ENCODE data around the gene CD300A. TPM values are rescaled to one million over a fixed set of nuclear protein-coding genes. Genes with fewer than 3 reads are reported as not detected.

Gene CD300A
- total RNA-seq, 1 experiment from 2014 or later, result 0.71 TPM

DNA sequence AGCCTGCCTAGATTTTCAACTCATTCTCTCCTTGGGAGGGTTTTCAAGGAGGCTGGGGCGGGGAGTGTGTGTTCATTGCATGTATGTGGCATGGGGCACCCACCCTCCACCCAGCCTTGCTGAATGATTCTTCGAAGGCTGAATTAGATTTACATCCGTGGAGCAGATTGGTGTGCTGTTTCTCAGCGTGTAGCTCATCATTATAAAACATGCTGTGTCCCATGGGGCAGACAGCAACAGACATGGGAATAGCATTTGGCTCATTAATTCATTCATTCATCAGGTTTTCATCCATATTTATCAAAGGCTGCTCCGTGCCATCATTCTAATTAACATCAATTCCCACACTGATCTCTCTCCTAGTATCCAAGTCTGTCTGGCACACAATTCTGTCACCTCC, 10.6 kb upstream of the CD300A start:
- no peaks in the 10 kb centered on the region for H3K27me3 ChIP-seq (ENCODE audit: insufficient read depth, low read length)
- H3K36me3 ChIP-seq (ENCODE audit: control insufficient read depth in 1 of 2, insufficient read depth in 2 of 2, low read length in 2 of 2), result no peaks in the 10 kb centered on the region
- peaks cover 22 to 29% of the 10 kb centered on the region in 2 experiments for H3K4me1 ChIP-seq (ENCODE audit: control insufficient read depth in 1 of 2, insufficient read depth in 2 of 2, low read length in 2 of 2)
- no peak overlapping the region for H3K4me2 ChIP-seq (ENCODE audit: low read length)
- no peak overlapping the region for H3K9ac ChIP-seq (ENCODE audit: low read length)
- H3K79me2 ChIP-seq (ENCODE audit: insufficient read depth, low read length), result no peaks in the 10 kb centered on the region
- no peak for TF ChIP-seq CEBPB (IDR thresholded peaks at IDR 0.05; ENCODE audit: low read depth)
- TF ChIP-seq JUND (IDR thresholded peaks at IDR 0.05), result no peak
- TF ChIP-seq EZH2 (IDR thresholded peaks at IDR 0.05), result no peak
- no peak for TF ChIP-seq ZNF274 (IDR thresholded peaks at IDR 0.05; ENCODE audit: low read depth, low read length)
- TF ChIP-seq FOSL1 (IDR thresholded peaks at IDR 0.05; ENCODE audit: low read depth), result no peak
- no peak for TF ChIP-seq MAX (IDR thresholded peaks at IDR 0.05)
- TF ChIP-seq RAD21 (IDR thresholded peaks at IDR 0.05; ENCODE audit: low read depth), result no peak
- TF ChIP-seq, protein P1, sequence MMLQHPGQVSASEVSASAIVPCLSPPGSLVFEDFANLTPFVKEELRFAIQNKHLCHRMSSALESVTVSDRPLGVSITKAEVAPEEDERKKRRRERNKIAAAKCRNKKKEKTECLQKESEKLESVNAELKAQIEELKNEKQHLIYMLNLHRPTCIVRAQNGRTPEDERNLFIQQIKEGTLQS (IDR thresholded peaks at IDR 0.05), result no peak
- no peak for TF ChIP-seq YY1 (IDR thresholded peaks at IDR 0.05; ENCODE audit: extremely low read depth, insufficient replicate concordance, low read depth, low read length)
- no peak for TF ChIP-seq ZBTB33 (IDR thresholded peaks at IDR 0.05; ENCODE audit: extremely low read depth, insufficient replicate concordance, low read length)
- no peak for TF ChIP-seq SIN3A (IDR thresholded peaks at IDR 0.05; ENCODE audit: low read depth)
- TF ChIP-seq REST (IDR thresholded peaks at IDR 0.05; ENCODE audit: low read depth), result no peak
- no peaks in the 10 kb centered on the region for H4K20me1 ChIP-seq (ENCODE audit: insufficient read depth)
- BruUV-seq (replicated peaks), result no TSS peak
- H3K27ac ChIP-seq (ENCODE audit: low read depth, low read length), result no peak overlapping the region
- DNase-seq (ENCODE audit: low read depth, low spot score), result no peak
- H3K9me3 ChIP-seq (ENCODE audit: control insufficient read depth in 1 of 2, insufficient read depth in 1 of 2, low read depth in 1 of 2, low read length in 2 of 2), result no peaks in the 10 kb centered on the region
- H3K4me3 ChIP-seq (replicated peaks in 1 of 2; ENCODE audit: low read depth in 1 of 2, low read length in 2 of 2), result no peak overlapping the region
- intact Hi-C loops (cut with micrococcal nuclease), result no loop called here
- no peak for ATAC-seq
- POLR2A ChIA-PET, result interaction anchor here (2.2 to 4.5 kb wide), 2 partner anchors 11 to 76 kb away, joined by 4 to 27 read pairs; no protein-coding TSS in a partner anchor
- no peak overlapping the region for H2AFZ ChIP-seq (ENCODE audit: low read depth, low read length, poor library complexity, severe bottlenecking)
- H3K9me2 ChIP-seq (ENCODE audit: insufficient read depth), result no peaks in the 10 kb centered on the region
- CTCF ChIA-PET, result interaction anchor here (0.5 to 4.4 kb wide), 5 partner anchors 13 to 161 kb away, joined by 4 to 111 read pairs (median 6); partner anchors contain the start of gene GPR142
- RAD21 ChIA-PET (ENCODE audit: low non-redundant PET in 1 of 2, low total read pairs in 2 of 2, uncharacterized antibody in 2 of 2, unreplicated experiment in 2 of 2), result interaction anchor here (1.3 to 5.9 kb wide), 4 partner anchors 18 to 87 kb away, joined by 4 to 61 read pairs (median 15); no protein-coding TSS in a partner anchor
